SK-N-SH (cell line): ENCODE results near the gene AIPL1. TPM values are rescaled to one million over a fixed set of nuclear protein-coding genes. Genes with fewer than 3 reads are reported as not detected.

Experiments used
- CTCF ChIA-PET: fragments of 300-600, 350-600 bp; formaldehyde crosslinking; extraction: SDS; loops from one replicate; lab custom pipeline; 2021; lab: Yijun Ruan, JAX
- POLR2A ChIA-PET: fragments of 350-600 bp; sonication (Branson Sonifier 250); formaldehyde crosslinking; extraction: SDS; loops from one replicate; lab custom pipeline; 2020; ENCODE audit warnings: antibody characterized with exemption, inconsistent platforms; lab: Yijun Ruan, JAX
- DNase-seq: peaks from one replicate; pipeline ENCODE4 v3.0.0; 2012
- H2AFZ ChIP-seq: fragments of 200-600 bp; sonication (generic); 2 replicates; pipeline ENCODE4 v1.8.1; 2016; ENCODE audit warnings: antibody characterized with exemption, mild to moderate bottlenecking, low read depth
- H3F3A ChIP-seq: fragments of 200-600 bp; sonication (generic); replicated peaks from 2 replicates; pipeline ENCODE3; 2016; ENCODE audit warnings: antibody characterized with exemption, mild to moderate bottlenecking; ENCODE audit not compliant: insufficient read depth
- H3K27ac ChIP-seq, 2 experiments: fragments of 200-500 bp in 1 of 2; fragments of 200-600 bp in 1 of 2; sonication (Bioruptor generic) in 1 of 2; sonication (generic), shearing (Covaris generic) in 1 of 2; 2 replicates each; pipeline versions ENCODE4 v1.5.1 to v1.6.1; 2014 to 2016; ENCODE audit warnings: low read depth in 2 of 2, inconsistent platforms in 1 of 2, low read length in 1 of 2, mild to moderate bottlenecking in 1 of 2, mixed read lengths in 1 of 2
- H3K27me3 ChIP-seq: fragments of 200-600 bp; sonication (generic), shearing (Covaris generic); 2 replicates; pipeline ENCODE4 v1.6.1; 2016; ENCODE audit warnings: mixed run types; ENCODE audit not compliant: insufficient read depth
- H3K36me3 ChIP-seq, 2 experiments: fragments of 200-500 bp in 1 of 2; fragments of 200-600 bp in 1 of 2; sonication (Bioruptor generic) in 1 of 2; sonication (generic) in 1 of 2; replicated peaks in 1 of 2; 2 replicates each; pipeline versions ENCODE3 to v1.5.1; 2014 to 2016; ENCODE audit warnings: low read length in 1 of 2, mild to moderate bottlenecking in 1 of 2; ENCODE audit not compliant: insufficient read depth in 2 of 2, control insufficient read depth in 1 of 2
- H3K4me1 ChIP-seq, 2 experiments: fragments of 200-500 bp in 1 of 2; fragments of 200-600 bp in 1 of 2; sonication (Bioruptor generic) in 1 of 2; sonication (generic), shearing (Covaris generic) in 1 of 2; 2 replicates each; pipeline versions ENCODE4 v1.5.1 to v1.6.1; 2014 to 2016; ENCODE audit warnings: low read depth in 1 of 2, low read length in 1 of 2, mixed run types in 1 of 2; ENCODE audit not compliant: insufficient read depth in 2 of 2, control insufficient read depth in 1 of 2
- H3K4me2 ChIP-seq: fragments of 200-600 bp; sonication (generic), shearing (Covaris generic); 2 replicates; pipeline ENCODE4 v1.6.1; 2017; ENCODE audit warnings: mixed run types
- H3K4me3 ChIP-seq, 2 experiments: fragments of 200-500 bp in 1 of 2; fragments of 200-600 bp in 1 of 2; sonication (Bioruptor generic) in 1 of 2; sonication (generic), shearing (Covaris generic) in 1 of 2; 2 replicates each; pipeline versions ENCODE4 v1.5.1 to v1.8.1; 2014 to 2016; ENCODE audit warnings: low read depth in 2 of 2, inconsistent platforms in 1 of 2, low read length in 1 of 2, mild to moderate bottlenecking in 1 of 2, mixed read lengths in 1 of 2, moderate library complexity in 1 of 2
- H3K79me2 ChIP-seq: fragments of 200-600 bp; sonication (generic); 2 replicates; pipeline ENCODE4 v1.8.1; 2017; ENCODE audit warnings: mild to moderate bottlenecking; ENCODE audit not compliant: insufficient read depth
- H3K9ac ChIP-seq: fragments of 200-600 bp; sonication (generic); 2 replicates; pipeline ENCODE4 v1.6.1; 2017; ENCODE audit warnings: mixed run types
- H3K9me2 ChIP-seq: fragments of 200-600 bp; sonication (generic); 2 replicates; pipeline ENCODE4 v1.6.1; 2017; ENCODE audit warnings: mixed run types
- H3K9me3 ChIP-seq: fragments of 200-600 bp; sonication (generic); 2 replicates; pipeline ENCODE4 v1.6.1; 2017; ENCODE audit warnings: mixed run types, mild to moderate bottlenecking, moderate library complexity
- H4K20me1 ChIP-seq: fragments of 200-600 bp; sonication (generic); 2 replicates; pipeline ENCODE4 v1.6.1; 2017; ENCODE audit warnings: mild to moderate bottlenecking, mixed run types; ENCODE audit not compliant: insufficient read depth
- CHD2 ChIP-seq: fragments of 150-350 bp; IDR thresholded peaks from 2 replicates; pipeline ENCODE4 v1.6.1; 2018; ENCODE audit warnings: low read length; ENCODE audit not compliant: partially characterized antibody
- CTCF ChIP-seq: fragments of 200-600 bp; sonication (generic); IDR thresholded peaks from 2 replicates; pipeline ENCODE4 v1.6.1; 2017; ENCODE audit warnings: antibody characterized with exemption, mild to moderate bottlenecking, moderate library complexity
- ELF1 ChIP-seq: IDR thresholded peaks from 2 replicates; pipeline ENCODE4 v1.4.0; 2012
- EP300 ChIP-seq, 2 experiments: IDR thresholded peaks; 2 replicates each; pipeline versions ENCODE4 v1.4.0 to v1.6.1; 2012; ENCODE audit warnings: borderline replicate concordance in 1 of 2, low read depth in 1 of 2, low read length in 1 of 2
- EZH2phosphoT487 ChIP-seq: fragments of 200-600 bp; sonication (generic); IDR thresholded peaks from 2 replicates; pipeline ENCODE4 v1.6.1; 2017; ENCODE audit warnings: low read depth, mixed run types, mild to moderate bottlenecking, antibody characterized with exemption, moderate library complexity, borderline replicate concordance
- FOXJ3 ChIP-seq: sonication (generic); formaldehyde crosslinking; IDR thresholded peaks from 2 replicates; pipeline ENCODE4 v1.5.1; 2020; ENCODE audit warnings: mild to moderate bottlenecking, missing genetic modification reagents
- GABPA ChIP-seq: IDR thresholded peaks from 2 replicates; pipeline ENCODE4 v1.4.0; 2012; ENCODE audit warnings: low read depth, mild to moderate bottlenecking
- NFIC ChIP-seq: IDR thresholded peaks from 2 replicates; pipeline ENCODE4 v1.4.0; 2012; ENCODE audit warnings: borderline replicate concordance
- REST ChIP-seq: IDR thresholded peaks from 2 replicates; pipeline ENCODE4 v1.6.1; 2012; ENCODE audit warnings: mild to moderate bottlenecking, low read depth, low read length, moderate library complexity
- RXRA ChIP-seq: IDR thresholded peaks from 2 replicates; pipeline ENCODE4 v1.4.0; 2012; ENCODE audit warnings: low read depth, mild to moderate bottlenecking, borderline replicate concordance
- SMC3 ChIP-seq: IDR thresholded peaks from 2 replicates; pipeline ENCODE4 v1.6.1; 2012; ENCODE audit warnings: low read depth, low read length, improper control_type of control experiment
- TAF1 ChIP-seq: IDR thresholded peaks from 2 replicates; pipeline ENCODE4 v1.6.1; 2012; ENCODE audit warnings: low read depth, mild to moderate bottlenecking, low read length, moderate library complexity, borderline replicate concordance
- USF1 ChIP-seq: IDR thresholded peaks from 2 replicates; pipeline ENCODE4 v1.4.0; 2012; ENCODE audit warnings: low read depth, borderline replicate concordance
- USF2 ChIP-seq: fragments of 150-350 bp; IDR thresholded peaks from 2 replicates; pipeline ENCODE4 v1.6.1; 2017; ENCODE audit warnings: antibody characterized with exemption, low read length, low read depth, borderline replicate concordance
- ZBTB33 ChIP-seq: IDR thresholded peaks from 2 replicates; pipeline ENCODE4 v1.4.0; 2012; ENCODE audit warnings: low read depth, borderline replicate concordance
- WGBS: methylation state at CpG from one replicate; pipeline ENCODE4 v1.1.6; 2017; ENCODE audit warnings: low lambda C conversion rate; 5-methylcytosine and 5-hydroxymethylcytosine counted together
- polyA plus RNA-seq, 3 experiments: library from polyadenylated mRNA; depleted of rRNA; stranded (reverse); fragments of >200 nt; gene quantifications; 2 replicates each; pipeline ENCODE4 v1.2.3, GENCODE V29; 2012
- TF ChIP-seq, protein P1 (sequence below): IDR thresholded peaks from 2 replicates; pipeline ENCODE4 v1.4.0; 2012; ENCODE audit warnings: low read depth

Gene AIPL1
- polyA plus RNA-seq, 1 of the 3 experiments (the other 2 are of a cell fraction) = not detected

DNA sequence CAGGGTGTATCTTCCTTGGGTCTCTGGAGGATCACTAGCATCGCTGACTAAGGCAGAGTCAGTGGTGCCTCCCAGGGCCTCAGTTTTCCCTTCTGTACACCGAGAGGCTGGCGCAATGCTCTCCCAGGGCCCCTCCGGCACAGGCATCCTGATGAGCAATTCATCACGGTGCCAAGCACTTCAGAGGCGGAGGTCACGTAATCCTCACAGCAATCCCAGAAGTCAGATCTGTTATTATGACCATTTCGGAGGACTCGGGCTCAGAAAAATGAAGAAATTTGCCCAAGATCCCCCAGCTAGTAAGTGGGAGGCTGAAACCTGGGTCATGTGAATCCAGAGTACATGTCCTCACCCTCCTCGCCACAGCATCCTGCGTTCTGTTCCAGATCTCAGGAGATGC is 46.5 kb downstream of the AIPL1 start:
- WGBS = 30% methylated on average over 11 of the region's 11 CpGs
- POLR2A ChIA-PET = no interaction called here
- Histone ChIP-seq H3K27me3 (peaks cover 33% of the 10 kb centered on the region), H3K79me2 (no peaks in the 10 kb centered on the region), H2AFZ (no peak overlapping the region), H3K9me2 (no peaks in the 10 kb centered on the region), H3K4me1 (no peaks in the 10 kb centered on the region), H3F3A (no peaks in the 10 kb centered on the region), H3K9me3 (no peaks in the 10 kb centered on the region), H4K20me1 (no peaks in the 10 kb centered on the region), H3K4me2 (no peak overlapping the region), H3K36me3 (no peaks in the 10 kb centered on the region), H3K4me3 (no peak overlapping the region), H3K27ac (no peak overlapping the region), H3K9ac (no peak overlapping the region)
- no peak for DNase-seq
- CTCF ChIA-PET = no interaction called here
- TF ChIP-seq CTCF = no peak
- TF ChIP-seq SMC3 = no peak

- H3K27me3 ChIP-seq = peaks cover 28% of the 10 kb centered on the region
- no peak for DNase-seq
- no peaks in the 10 kb centered on the region for H3F3A ChIP-seq
- no peaks in the 10 kb centered on the region for H3K9me2 ChIP-seq
- H3K79me2 ChIP-seq = no peaks in the 10 kb centered on the region
- no peak overlapping the region for H2AFZ ChIP-seq
- no peak overlapping the region for H3K4me3 ChIP-seq
- H3K4me2 ChIP-seq = no peak overlapping the region
- H3K36me3 ChIP-seq = no peaks in the 10 kb centered on the region
- POLR2A ChIA-PET = no interaction called here
- H3K4me1 ChIP-seq = no peaks in the 10 kb centered on the region
- 31% methylated on average over 8 of the region's 8 CpGs for WGBS
- TF ChIP-seq NFIC = no peak
- TF ChIP-seq SMC3 = no peak
- no peak for TF ChIP-seq RXRA
- TF ChIP-seq CHD2 = no peak
- no peak for TF ChIP-seq TAF1
- no peak for TF ChIP-seq USF2
- no peak for TF ChIP-seq GABPA
- no peak for TF ChIP-seq EP300 (IDR thresholded peaks at IDR 0.05; ENCODE audit: borderline replicate concordance in 1 of 2, low read depth in 1 of 2, low read length in 1 of 2)
- no peak for TF ChIP-seq ELF1
- TF ChIP-seq, protein P1, sequence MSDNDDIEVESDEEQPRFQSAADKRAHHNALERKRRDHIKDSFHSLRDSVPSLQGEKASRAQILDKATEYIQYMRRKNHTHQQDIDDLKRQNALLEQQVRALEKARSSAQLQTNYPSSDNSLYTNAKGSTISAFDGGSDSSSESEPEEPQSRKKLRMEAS = no peak
- no peak for TF ChIP-seq USF1
- no peak for TF ChIP-seq FOXJ3 (CRISPR knock-in tag)
- TF ChIP-seq ZBTB33 = no peak
- no peak for TF ChIP-seq EZH2phosphoT487
- no peak for TF ChIP-seq REST
- no peak overlapping the region for H3K9ac ChIP-seq
- H3K27ac ChIP-seq = no peak overlapping the region
- no peaks in the 10 kb centered on the region for H3K9me3 ChIP-seq
- CTCF ChIA-PET = no interaction called here
- H4K20me1 ChIP-seq = no peaks in the 10 kb centered on the region
Observed at GRCh38 chr17:6387858-6388257, 47.1 kb downstream of the AIPL1 start.
